RWPE1 (cell line): ENCODE data around the gene FGF12.

Experiments
- CTCF ChIA-PET: fragments of 350-600 bp; sonication (Branson Sonifier 250); formaldehyde crosslinking; extraction: SDS; loops from one replicate; lab custom pipeline; 2021; lab: Yijun Ruan, JAX
- POLR2A ChIA-PET: fragments of 400-600 bp; formaldehyde crosslinking; extraction: SDS; loops from one replicate; lab custom pipeline; 2020; ENCODE audit warnings: antibody characterized with exemption; ENCODE audit not compliant: low non-redundant PET; lab: Yijun Ruan, JAX
- DNase-seq: peaks from one replicate; pipeline ENCODE4 v3.0.0; 2012; ENCODE audit warnings: low spot score
- H3K27ac ChIP-seq: fragments of 450-650 bp; 2 replicates; pipeline ENCODE4 v1.5.1; 2017
- TF ChIP-seq, protein P1 (sequence below): fragments of 450-650 bp; conservative IDR thresholded peaks from 2 replicates; pipeline ENCODE4 v1.5.1; 2017; ENCODE audit warnings: low read depth, mild to moderate bottlenecking

The FGF12 gene

DNA sequence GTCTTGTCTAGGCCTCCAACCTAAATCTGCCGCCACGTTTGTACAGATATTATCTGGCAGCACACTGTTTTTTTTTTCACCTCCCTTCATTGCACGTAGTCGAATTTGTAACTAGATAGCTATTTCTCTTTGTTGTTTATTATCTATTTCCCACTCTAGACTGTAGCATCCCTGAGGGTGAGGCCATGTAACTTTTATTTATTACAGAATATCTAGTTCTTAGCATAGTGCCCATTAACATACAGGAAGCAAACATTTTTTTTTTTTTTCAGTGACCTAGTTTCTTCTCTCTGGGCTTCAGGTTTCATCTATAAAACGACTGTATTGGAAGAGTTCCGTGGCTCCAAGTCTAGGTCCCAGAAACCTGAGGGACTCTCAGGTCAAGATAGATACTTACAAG is 354.3 kb downstream of the FGF12 start:
- ChIA-PET POLR2A (no interaction called here), CTCF (interaction anchor here (0.7 kb wide), 1 partner anchor 61 kb away, joined by 4 read pairs; no protein-coding TSS in a partner anchor)
- no peak overlapping the region for H3K27ac ChIP-seq
- DNase-seq, result no peak
- TF ChIP-seq, protein P1, sequence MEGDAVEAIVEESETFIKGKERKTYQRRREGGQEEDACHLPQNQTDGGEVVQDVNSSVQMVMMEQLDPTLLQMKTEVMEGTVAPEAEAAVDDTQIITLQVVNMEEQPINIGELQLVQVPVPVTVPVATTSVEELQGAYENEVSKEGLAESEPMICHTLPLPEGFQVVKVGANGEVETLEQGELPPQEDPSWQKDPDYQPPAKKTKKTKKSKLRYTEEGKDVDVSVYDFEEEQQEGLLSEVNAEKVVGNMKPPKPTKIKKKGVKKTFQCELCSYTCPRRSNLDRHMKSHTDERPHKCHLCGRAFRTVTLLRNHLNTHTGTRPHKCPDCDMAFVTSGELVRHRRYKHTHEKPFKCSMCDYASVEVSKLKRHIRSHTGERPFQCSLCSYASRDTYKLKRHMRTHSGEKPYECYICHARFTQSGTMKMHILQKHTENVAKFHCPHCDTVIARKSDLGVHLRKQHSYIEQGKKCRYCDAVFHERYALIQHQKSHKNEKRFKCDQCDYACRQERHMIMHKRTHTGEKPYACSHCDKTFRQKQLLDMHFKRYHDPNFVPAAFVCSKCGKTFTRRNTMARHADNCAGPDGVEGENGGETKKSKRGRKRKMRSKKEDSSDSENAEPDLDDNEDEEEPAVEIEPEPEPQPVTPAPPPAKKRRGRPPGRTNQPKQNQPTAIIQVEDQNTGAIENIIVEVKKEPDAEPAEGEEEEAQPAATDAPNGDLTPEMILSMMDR, result no peak

- ChIA-PET POLR2A (no interaction called here), CTCF (no interaction called here)
- no peak for DNase-seq
- TF ChIP-seq, protein P1, result no peak
- no peak overlapping the region for H3K27ac ChIP-seq
These were observed 354.7 kb downstream of the FGF12 start for GRCh38 chr3:192372616-192373015.

DNA sequence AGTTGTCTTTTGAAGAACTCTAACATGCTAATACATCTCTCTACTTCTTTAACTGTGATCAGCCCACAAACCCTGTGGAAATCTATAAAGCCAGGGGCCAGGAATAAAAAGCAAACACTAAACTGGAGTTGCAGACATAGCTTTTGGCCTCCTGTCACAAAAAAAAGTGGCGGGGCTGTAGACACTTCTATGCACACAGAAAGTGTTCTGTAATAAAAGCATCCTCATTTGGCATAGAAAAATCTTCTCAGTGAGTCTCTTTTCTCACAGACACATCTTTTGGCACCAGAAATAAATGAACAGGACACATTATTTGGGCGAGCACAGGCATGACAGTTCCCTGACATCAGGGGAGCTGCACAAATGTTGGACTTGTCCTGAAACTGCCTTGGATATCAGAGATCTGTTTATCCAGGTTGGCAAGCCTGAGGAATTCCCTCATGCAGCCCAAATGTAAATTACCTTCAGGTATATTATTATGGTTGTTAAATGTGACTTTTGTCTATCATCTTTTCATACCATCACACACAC is 355.4 kb downstream of the FGF12 start:
- POLR2A ChIA-PET, result no interaction called here
- DNase-seq, result no peak
- TF ChIP-seq, protein P1, result no peak
- H3K27ac ChIP-seq, result no peak overlapping the region
- CTCF ChIA-PET, result no interaction called here

GRCh38 chr3:192367616-192368015 is 359.7 kb downstream of the FGF12 start:
- TF ChIP-seq, protein P1, result no peak
- POLR2A ChIA-PET, result no interaction called here
- H3K27ac ChIP-seq, result no peak overlapping the region
- CTCF ChIA-PET, result interaction anchor here (0.6 kb wide), 1 partner anchor 766 kb away, joined by 6 read pairs; no protein-coding TSS in a partner anchor
- DNase-seq, result no peak

DNA sequence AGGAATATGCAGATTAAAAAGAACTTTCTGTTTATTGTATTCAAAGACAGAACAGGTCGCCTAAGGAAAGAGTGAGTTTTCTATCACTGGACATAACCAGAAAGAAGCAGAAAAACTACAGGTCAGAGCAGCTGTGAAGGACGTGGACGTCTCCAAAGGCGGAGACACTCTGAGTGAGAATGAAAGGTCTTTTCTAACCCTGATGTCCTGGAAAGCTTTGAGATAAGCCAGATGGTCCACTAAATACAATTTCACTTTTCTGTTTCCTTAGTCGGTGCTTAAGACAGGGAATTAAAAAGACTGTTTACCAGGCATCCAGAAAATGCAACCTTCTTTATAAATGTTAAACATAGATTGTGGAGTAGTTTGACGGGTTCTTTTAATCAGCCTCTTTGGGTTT is 360.4 kb downstream of the FGF12 start:
- TF ChIP-seq, protein P1, result no peak
- CTCF ChIA-PET, result no interaction called here
- POLR2A ChIA-PET, result no interaction called here
- H3K27ac ChIP-seq, result no peak overlapping the region
- no peak for DNase-seq

GRCh38 chr3:192365571-192365970 is 361.8 kb downstream of the FGF12 start:
- ChIA-PET CTCF (interaction anchor here (0.6 kb wide), 1 partner anchor 167 kb away, joined by 3 read pairs; no protein-coding TSS in a partner anchor), POLR2A (no interaction called here)
- TF ChIP-seq, protein P1, result no peak
- no peak overlapping the region for H3K27ac ChIP-seq
- no peak for DNase-seq
